Stimulated activated CD4-positive, alpha-beta T cell treated with anti-CD3 and anti-CD28 coated beads, Interleukin-1b, Interleukin-23, amount 100 ng/mL, for 4 hours (primary cell): ENCODE data around the gene NSD1.
"Not testable (repeated sequence)": the region's sequence is repeated elsewhere in the genome, so short reads cannot be mapped to it uniquely, and the experiment has no call there.

Experiments used
- DNase-seq, 2 donors: peaks; one replicate each; pipeline ENCODE4 v3.0.0-alpha.2; 2020; ENCODE audit warnings: low read depth in 2 of 2

The NSD1 gene

DNA sequence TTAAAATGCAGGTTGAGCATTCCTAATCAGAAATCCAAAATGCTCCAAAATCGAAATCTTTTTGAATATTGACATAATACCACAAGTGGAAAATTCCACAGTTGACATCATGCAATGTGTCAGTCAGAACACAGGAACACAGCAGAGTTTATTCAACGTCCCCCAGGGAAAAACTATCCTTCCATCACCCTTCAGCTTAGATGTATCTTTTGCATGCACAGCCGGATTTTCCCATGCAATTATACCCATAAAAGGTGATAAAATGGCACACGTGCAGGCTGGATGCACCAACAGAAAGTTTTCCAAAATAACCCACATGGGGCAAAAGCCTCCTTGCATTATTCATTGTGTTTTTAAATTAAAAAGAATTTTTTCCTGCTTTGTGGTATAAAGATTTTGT is 98.8 kb downstream of the NSD1 start:
- DNase-seq: no peak

GRCh38 chr5:177232761-177233160 is 99.2 kb downstream of the NSD1 start:
- DNase-seq: no peak

GRCh38 chr5:177233206-177233605 is 99.6 kb downstream of the NSD1 start:
- no peak for DNase-seq

GRCh38 chr5:177233802-177234201 is 100.2 kb downstream of the NSD1 start:
- DNase-seq: no peak

- no peak for DNase-seq
Measured at GRCh38 chr5:177234841-177235240, 101.3 kb downstream of the NSD1 start.

- no peak for DNase-seq
Measured at GRCh38 chr5:177241768-177242167, 108.2 kb downstream of the NSD1 start.

DNA sequence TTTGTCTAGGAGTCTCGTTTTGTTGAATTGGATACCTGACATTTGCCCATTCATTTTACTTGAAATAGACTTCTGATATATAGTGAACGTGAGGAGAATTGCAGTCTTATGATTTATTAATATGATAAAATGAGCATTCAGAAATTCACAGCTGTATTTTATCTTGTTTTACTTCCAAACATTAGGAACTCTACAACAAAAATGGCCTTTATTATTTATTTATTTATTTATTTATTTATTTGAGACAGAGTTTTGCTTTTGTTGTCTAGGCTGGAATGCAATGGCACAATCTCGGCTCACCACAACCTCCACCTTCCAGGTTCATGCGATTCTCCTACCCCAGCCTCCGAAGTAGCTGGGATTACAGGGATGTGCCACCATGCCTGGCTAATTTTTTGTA is 108.7 kb downstream of the NSD1 start:
- DNase-seq: no peak

- DNase-seq: no peak
Measured at GRCh38 chr5:177249761-177250537, 116.4 kb downstream of the NSD1 start.

DNA sequence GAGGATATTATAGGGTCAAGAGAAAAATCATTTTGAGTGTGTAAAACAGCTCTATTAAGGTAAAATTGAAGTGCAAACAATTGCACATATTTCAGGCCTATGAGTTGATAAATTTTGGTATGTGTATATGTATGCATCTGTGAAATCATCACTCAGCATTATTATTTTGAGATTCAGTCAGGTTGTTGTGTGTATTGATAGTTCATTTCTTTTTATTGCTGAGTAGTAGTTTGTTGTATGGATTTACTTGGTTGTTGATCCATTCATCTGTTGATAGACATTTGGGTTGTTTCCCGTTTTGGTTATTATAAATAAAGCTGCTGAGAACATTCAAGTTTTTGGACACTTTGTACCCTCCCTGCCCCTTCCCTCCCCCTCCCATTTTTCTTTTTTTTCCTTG is 119.7 kb downstream of the NSD1 start:
- no peak for DNase-seq

- no peak for DNase-seq
Measured at GRCh38 chr5:177256296-177256695, 122.7 kb downstream of the NSD1 start.

DNA sequence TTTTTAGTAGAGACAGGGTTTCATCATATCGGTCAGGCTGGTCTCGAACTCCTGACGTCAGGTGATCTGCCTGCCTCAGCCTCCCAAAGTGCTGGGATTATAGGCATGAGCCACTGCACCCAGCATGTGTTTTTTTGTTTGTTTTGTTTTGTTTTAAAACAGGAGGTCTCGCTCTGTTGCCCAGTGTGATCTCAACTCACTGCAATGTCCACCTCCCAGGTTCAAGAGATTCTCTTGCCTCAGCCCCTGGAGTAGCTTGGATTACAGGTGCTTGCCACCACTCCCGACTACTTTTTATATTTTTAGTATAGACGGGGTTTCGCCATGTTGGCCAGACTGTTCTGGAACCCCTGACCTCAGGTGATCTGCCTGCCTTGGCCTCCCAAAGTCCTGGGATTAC is 125.1 kb downstream of the NSD1 start:
- DNase-seq: not testable (repeated sequence)

GRCh38 chr5:177260961-177261360 is 127.4 kb downstream of the NSD1 start:
- DNase-seq: no peak

DNA sequence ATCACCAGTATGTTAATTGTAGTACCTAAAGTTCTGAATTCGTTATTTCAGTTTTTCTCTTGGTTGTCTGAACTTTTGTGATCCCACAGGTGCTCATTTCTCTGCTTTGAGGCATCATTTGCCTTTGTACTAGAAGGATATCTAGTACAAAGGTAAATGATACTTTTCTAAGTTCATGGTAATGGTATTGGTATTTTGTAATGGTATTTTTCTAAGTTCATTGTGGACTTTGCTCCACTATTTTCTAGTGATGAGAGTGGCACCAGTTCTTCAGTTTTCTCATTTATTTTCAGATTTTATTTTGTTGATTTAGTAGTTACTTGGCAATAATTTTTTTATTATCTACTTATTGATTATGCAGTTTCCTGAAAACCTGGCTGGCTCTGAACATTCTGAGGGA is 127.9 kb downstream of the NSD1 start:
- no peak for DNase-seq

DNA sequence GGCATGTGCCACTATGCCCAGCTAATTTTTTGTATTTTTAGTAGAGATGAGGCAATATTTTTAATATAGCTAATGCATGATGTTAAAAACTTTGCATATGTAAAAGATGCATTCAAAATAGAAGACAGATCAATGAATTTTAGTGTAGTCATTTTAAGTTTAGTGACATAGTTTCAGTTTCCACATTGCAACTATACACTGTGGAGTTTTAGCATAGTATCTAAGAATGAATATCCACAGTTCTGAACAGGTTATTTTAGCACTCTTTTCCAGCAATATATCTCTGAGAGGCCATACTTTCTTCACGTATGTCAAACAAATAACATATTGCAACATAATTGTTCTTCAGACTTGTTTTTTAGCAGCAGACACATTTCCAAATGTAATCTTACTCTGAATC is 130.6 kb downstream of the NSD1 start:
- DNase-seq: no peak

- no peak for DNase-seq
Measured at GRCh38 chr5:177265395-177265794, 131.8 kb downstream of the NSD1 start.

DNA sequence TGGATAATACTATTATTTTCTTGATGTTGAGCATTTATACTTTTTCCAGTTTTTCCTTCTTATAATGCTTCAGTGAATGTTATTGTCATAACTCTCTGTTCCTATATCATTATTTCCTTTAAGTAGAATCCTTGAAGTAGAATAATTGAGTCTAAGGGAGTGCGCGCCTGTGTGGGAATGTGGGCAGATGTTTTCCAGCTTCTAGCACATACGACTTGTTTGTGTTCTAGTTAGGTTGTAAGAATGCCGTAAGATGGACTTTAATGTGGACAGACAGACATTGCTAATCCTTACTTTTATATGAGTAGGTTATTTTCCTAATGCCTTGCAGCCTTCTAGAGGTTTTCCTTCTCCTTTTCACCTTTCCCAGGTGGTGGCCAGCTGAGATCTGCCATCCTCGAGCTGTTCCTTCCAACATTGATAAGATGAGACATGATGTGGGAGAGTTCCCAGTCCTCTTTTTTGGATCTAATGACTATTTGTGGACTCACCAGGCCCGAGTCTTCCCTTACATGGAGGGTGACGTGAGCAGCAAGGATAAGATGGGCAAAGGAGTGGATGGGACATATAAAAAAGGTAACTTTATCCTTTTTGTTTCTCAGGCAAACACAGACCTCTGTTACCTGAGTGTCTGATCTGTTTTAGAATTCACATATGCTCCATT is 135.8 kb downstream of the NSD1 start:
- DNase-seq: no peak

DNA sequence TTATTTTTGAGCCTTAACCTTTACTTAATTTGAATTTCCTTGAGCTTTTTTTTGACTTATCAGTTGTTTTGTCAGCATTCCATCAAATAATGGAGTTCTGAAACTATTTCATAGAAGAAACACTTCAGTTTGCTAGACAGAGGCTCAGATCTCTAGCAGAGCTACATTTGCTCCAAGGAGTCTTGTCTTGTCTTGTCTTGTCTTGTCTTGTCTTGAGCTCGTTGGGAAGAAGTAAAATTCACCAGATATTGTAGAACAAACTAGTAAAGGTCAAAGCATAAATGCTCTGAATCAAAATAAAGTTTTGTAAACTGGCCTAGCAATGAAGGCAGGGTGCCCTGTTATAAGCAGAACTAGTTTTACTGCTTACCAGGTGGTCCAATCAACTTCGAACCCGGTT is 136.4 kb downstream of the NSD1 start:
- DNase-seq: no peak

GRCh38 chr5:177270653-177271052 is 137.1 kb downstream of the NSD1 start:
- DNase-seq: no peak

- DNase-seq: no peak
Measured at GRCh38 chr5:177271113-177271512, 137.5 kb downstream of the NSD1 start.

DNA sequence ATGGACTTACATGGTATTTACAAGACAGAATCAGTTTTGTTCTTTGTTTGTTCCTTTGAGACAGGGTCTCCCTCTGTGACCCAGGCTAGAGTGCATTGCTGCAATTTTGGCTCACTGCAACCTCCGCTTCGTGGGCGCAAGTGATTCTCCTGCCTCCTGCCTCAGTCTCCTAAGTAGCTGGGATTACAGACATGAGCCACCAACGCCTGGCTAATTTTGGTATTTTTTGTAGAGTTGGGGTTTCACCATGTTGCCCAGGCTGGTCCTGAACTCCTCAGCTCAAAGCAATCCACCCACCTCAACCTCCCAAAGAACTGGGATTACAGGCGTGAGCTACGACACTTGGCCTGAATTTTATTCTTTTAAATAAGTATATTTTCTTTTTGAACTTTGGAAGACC is 142.3 kb downstream of the NSD1 start:
- DNase-seq: no peak

GRCh38 chr5:177276886-177277285 is 143.3 kb downstream of the NSD1 start:
- no peak for DNase-seq

- DNase-seq: no peak
Measured at GRCh38 chr5:177288191-177288590, 154.6 kb downstream of the NSD1 start.

- no peak for DNase-seq
Measured at GRCh38 chr5:177290816-177291596, 157.4 kb downstream of the NSD1 start.
